Stimulated activated effector memory CD8-positive, alpha-beta T cell treated with anti-CD3 and anti-CD28 coated beads, Interleukin-12 subunit alpha, Interleukin-12 subunit beta, amount 100 ng/mL, for 72 hours (primary cell): ENCODE data around the gene OR4C12.
"Not testable (repeated sequence)": the region's sequence is repeated elsewhere in the genome, so short reads cannot be mapped to it uniquely, and the experiment has no call there.

Experiments
- ATAC-seq: fragments of 150-1000 bp; cut with Tn5 transposase; 2 replicates; pipeline ENCODE4 v1.10.0; 2021
- DNase-seq, 2 donors: peaks; one replicate each; pipeline ENCODE4 v3.0.0; 2021 to 2022; ENCODE audit warnings: low spot score in 2 of 2
- H3K27ac Mint-ChIP-seq: one replicate; pipeline ENCODE4 v1.8.0; 2022; ENCODE audit warnings: mild to moderate bottlenecking, mixed read lengths
- H3K36me3 Mint-ChIP-seq: one replicate; pipeline ENCODE4 v1.8.0; 2022; ENCODE audit warnings: mild to moderate bottlenecking, mixed read lengths
- H3K4me1 Mint-ChIP-seq: one replicate; pipeline ENCODE4 v1.8.0; 2022; ENCODE audit warnings: mixed read lengths
- H3K4me3 Mint-ChIP-seq: one replicate; pipeline ENCODE4 v1.8.0; 2022; ENCODE audit warnings: mild to moderate bottlenecking, mixed read lengths
- H3K9me3 Mint-ChIP-seq: one replicate; pipeline ENCODE4 v1.8.0; 2022; ENCODE audit warnings: mixed read lengths

OR4C12 gene

DNA sequence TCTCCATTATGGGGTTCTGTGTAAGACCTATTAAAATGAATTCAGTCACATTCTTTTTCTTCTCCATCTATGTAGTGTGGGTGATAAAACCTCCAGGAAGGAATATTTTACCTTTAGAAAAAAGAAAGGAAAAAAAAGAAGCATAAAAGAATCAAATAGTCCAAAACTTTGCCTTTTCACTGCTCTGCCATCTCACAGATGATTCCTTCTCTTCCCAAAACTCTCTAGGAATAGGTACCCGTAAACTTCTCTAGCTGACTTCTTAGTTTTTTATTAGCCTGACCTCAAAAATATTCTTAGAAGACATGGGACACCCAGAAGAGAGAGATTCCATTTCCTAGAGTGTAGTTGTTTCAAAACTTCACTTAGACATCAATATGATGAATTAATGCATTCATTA, at the start of gene OR4C12:
Gene OR4C12 (minus strand): TSS at position 101 of the 400 bp plus-strand sequence. CDS start 34 bp downstream, at position 67.
- H3K4me1 Mint-ChIP-seq, H3K36me3 Mint-ChIP-seq: not testable (repeated sequence)
- peaks cover 15% of the 10 kb centered on the region for H3K9me3 Mint-ChIP-seq

DNA sequence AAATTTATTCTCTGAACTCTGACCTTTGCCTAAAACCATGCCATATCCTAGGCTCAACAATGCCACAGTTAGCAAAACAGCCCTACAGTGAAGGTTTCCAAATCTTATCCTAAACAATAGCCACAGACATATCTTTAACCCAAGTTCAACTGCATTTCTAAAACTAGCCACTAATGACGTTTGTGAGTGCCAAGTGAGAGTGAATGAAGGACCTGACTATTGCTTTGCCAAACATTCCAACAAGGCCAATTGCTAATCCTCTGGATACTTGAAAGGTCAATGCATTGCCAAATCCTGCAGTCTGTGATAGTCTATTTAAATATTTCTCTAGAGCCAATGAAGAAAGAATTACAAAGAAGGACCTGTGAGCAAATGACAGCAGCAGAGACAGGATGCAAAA, 47.9 kb upstream of the OR4C12 start:
- Mint-ChIP-seq H3K9me3 (peaks cover 18% of the 10 kb centered on the region), H3K36me3 (no peaks in the 10 kb centered on the region), H3K4me1 (no peaks in the 10 kb centered on the region), H3K4me3 (no peak overlapping the region), H3K27ac (no peak overlapping the region)
- DNase-seq (no peak), ATAC-seq (no peak)

More for the DNA sequence above, at the start of gene OR4C12:
- not testable (repeated sequence) for ATAC-seq, H3K27ac Mint-ChIP-seq, H3K4me3 Mint-ChIP-seq, DNase-seq

DNA sequence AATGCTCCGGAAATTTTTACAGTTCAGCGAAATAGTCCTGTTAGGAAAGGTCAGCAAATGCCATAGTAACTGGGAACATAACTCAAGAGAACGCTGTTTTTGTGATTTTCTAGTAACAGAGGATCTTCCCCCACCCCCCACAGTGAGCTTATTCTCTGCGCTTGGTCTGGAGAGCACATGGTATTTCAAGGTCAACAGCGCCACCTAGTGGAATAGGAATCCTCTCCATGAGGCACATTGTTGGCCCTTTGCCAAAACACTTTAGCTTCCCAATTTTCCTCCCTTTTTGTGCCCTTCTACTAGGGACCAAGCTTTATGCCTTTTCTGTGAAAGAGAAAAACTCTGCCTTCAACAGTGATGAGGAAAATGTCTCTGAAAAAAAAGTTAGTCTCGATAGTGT, 13.2 kb upstream of the OR4C12 start:
- ATAC-seq (no peak), DNase-seq (peak in 1 of 2 donors; percentile 52)
- Mint-ChIP-seq H3K9me3 (no peaks in the 10 kb centered on the region), H3K36me3 (no peaks in the 10 kb centered on the region), H3K27ac (no peak overlapping the region), H3K4me1 (no peaks in the 10 kb centered on the region), H3K4me3 (no peak overlapping the region)

DNA sequence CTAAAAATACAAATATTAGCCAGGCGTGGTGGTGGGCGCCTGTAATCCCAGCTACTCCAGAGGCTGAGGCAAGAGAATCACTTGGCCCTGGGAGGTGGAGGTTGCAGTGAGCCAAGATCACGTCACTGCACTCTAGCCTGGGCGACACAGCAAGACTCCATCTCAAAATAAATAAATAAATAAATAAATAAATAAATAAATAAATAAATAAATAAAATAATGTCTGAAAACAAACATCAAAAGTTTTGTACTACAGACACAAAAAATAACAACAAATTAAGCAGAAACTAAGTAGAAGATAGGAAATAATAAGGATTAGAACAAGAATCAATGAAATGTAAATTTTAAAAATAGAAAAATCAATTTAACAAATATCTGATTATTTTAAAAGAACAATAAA, 8.9 kb downstream of the OR4C12 start:
- DNase-seq, H3K9me3 Mint-ChIP-seq, H3K4me3 Mint-ChIP-seq, H3K4me1 Mint-ChIP-seq, H3K27ac Mint-ChIP-seq, ATAC-seq, H3K36me3 Mint-ChIP-seq: not testable (repeated sequence)

DNA sequence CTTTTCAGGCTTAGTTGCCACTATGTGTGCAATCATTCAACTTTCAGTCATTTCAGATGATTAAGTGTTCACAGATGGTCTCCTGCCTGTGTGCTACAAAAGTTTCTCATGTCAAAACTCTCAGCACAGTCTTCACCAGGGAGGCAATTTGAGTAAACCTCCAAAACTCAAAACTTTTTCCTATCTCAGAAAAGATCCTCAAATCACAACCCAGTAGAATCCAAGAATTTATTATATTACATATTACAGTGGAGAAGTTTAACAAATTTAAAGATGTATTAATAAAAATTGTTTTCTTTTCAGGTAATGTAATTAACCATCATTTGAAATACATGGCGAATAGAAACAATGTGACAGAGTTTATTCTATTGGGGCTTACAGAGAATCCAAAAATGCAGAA, 30.2 kb downstream of the OR4C12 start, which contains the start of gene OR4C13:
Gene OR4C13 (plus strand): TSS at position 301 of the 400 bp plus-strand sequence. CDS start 32 bp downstream, at position 333.
- Mint-ChIP-seq H3K27ac (no peak within 1 kb of the TSS), H3K4me3 (no peak within 1 kb of the TSS), H3K9me3 (peaks cover 10% of the 10 kb centered on the region), H3K36me3 (no peaks in the 10 kb centered on the region), H3K4me1 (no peaks in the 10 kb centered on the region)
- ATAC-seq (no peak), DNase-seq (no peak)

DNA sequence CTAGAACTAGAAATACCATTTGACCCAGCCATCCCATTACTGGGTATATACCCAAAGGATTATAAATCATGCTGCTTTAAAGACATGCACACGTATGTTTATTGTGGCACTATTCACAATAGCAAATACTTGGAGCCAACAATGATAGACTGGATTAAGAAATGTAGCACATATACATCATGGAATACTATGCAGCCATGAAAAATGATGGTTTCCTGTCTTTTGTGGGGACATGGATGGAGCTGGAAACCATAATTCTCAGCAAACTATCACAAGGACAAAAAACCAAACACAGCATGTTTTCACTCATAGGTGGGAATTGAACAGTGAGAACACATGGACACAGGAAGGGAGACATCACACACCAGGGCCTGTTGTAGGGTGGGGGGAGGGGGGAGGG, 33.6 kb downstream of the OR4C12 start:
- H3K4me3 Mint-ChIP-seq, ATAC-seq, H3K4me1 Mint-ChIP-seq, H3K27ac Mint-ChIP-seq, H3K36me3 Mint-ChIP-seq, DNase-seq: not testable (repeated sequence)
- H3K9me3 Mint-ChIP-seq = peaks cover 15% of the 10 kb centered on the region
